Measurements from ENCODE around the gene SLCO2A1. TPM values are rescaled to one million over a fixed set of nuclear protein-coding genes. Genes with fewer than 3 reads are reported as not detected.

SLCO2A1 gene
- polyA plus RNA-seq, 1 donor from 2014 or later = not detected

DNA sequence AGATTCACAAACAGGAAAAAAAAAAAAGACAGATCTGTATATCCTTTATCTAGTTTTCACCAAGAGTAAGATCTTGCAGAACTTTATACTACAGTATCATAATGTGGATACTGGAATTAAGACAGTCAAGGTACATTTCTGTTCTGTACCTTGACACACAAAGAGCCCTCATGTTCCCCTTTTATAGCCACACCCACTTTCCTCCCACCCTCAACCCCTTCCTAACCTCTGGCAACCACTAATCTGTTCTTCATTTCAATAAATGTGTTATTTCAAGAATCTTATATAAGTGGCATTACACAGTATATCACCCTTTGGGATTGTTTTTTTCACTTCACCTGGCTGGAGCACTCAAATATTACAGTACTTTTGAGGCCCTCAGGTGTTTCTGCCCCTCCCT lies 130.4 kb downstream of the SLCO2A1 start:
- H3K27ac Mint-ChIP-seq = no peak overlapping the region

DNA sequence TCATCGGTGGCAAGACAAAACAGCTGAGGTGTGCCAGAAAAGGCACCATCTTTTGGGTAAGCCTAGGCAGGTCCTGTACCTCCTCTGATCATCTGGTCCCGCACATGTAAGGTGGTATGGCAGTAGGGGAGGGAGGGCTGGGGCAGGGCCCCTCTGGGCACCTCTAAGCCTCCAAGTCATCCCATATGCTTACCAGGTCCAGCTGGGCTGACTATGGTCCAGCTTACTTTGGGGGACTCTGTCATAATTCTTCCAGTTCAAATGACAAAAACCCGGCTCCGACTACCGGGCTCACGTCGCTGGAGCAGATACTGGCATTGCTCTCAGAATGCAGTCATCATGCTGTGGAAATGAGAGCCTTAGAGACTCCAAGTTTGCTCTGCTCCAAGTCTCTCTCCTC lies 132.2 kb downstream of the SLCO2A1 start:
- H3K27me3 Mint-ChIP-seq = peaks cover 20% of the 10 kb centered on the region
- no peak overlapping the region for H3K27ac Mint-ChIP-seq
- peak overlapping the region in 2 of 4 donors; percentile 41 to 72 for H3K4me3 Mint-ChIP-seq
- H3K36me3 Mint-ChIP-seq = no peaks in the 10 kb centered on the region
- peaks cover 3 to 6% (median 5%) of the 10 kb centered on the region in 3 donors for H3K4me1 Mint-ChIP-seq
- peaks cover 0 to 4% (median under 1%) of the 10 kb centered on the region in 3 donors for H3K9me3 Mint-ChIP-seq

More for the DNA sequence above, 130.4 kb downstream of the SLCO2A1 start:
- Mint-ChIP-seq H3K36me3 (no peaks in the 10 kb centered on the region), H3K4me1 (peaks cover 3 to 5% (median 3%) of the 10 kb centered on the region in 3 donors), H3K27me3 (peaks cover 7% of the 10 kb centered on the region), H3K4me3 (no peak overlapping the region), H3K9me3 (peaks cover 4 to 9% (median 8%) of the 10 kb centered on the region in 3 donors)

DNA sequence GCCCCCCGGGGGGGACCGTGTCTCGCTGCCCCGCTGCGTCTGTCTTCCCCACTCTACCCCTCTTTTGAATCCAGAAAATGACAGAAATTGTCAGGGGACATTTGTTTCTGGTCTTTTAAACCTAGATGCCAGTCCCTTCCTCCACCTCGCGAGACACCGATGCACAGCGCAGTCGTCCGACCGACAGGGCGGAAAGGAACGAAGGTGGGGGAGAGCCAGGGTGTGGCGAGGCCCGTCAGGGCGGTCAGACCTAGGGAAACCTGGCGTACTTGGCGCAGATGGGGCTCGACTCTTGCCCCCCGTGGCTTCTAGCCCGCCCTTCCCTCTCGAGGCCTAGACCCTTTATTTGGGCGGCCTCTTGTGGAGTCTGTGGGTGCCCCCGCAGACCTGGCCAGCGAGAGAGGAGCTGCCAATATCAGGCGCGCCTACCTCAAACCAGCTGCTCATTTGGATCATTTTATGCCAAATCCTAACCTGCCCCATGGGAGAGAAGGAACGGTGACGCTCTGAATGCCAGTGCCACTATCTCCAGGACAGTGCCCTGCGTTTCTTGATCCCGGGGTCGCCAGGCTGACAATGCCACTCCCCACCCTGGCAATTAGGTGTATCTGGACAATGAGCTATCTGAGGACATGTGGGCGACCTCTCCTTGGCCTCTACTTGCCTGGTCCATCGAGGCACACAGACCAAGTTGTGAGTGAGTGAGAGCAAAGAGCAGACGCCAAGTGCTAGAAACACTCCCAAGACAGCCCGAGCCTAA lies 133.5 kb downstream of the SLCO2A1 start:
- Mint-ChIP-seq H3K9me3 (peaks cover 0 to 4% (median 0%) of the 10 kb centered on the region in 3 donors), H3K4me3 (peak overlapping the region in 3 of 4 donors; percentile 12 to 82 (median 41)), H3K36me3 (no peaks in the 10 kb centered on the region), H3K27ac (no peak overlapping the region), H3K27me3 (peaks cover 25% of the 10 kb centered on the region), H3K4me1 (peaks cover 3 to 6% (median 5%) of the 10 kb centered on the region in 3 donors)

DNA sequence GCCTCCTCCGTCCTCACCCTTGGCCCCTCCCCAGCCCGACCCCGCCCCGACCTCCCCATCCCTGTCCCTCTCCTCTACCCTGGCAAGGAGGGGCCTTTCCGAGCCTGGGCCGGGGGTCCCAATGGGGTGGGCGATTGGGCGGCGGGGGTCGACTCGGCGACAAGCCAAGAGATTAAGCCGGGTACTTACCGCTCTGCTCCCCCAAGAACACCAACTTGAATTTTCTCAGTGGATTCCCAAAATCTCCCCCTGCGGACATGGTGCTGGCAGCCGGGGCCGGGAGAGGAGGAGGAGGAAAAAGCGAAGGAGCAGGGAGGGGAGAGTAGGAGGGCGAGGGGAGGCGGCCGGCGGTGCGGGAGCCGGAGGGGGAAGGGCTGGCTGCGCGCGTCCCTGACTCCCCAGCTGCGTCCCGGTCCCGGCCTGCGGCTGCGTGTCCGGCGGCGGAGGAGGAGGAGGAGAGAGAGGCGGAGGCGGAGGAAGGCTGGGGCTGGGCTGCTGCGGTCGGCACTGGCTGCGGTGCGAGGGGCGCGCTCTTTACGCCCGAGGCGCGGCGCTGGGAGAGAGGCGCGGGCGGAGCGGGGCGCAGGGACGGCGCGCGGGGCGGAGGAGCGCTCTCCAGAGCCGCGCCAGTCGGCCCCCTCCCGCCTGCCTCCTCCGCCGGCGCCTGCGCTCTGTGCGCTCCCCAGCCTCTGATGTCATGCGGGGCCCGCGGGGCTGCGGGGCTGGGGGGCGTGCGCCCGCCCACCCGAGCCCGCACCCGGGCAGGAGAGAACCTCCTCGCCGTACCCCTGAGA lies 134.3 kb downstream of the SLCO2A1 start, which contains the start of gene RAB6B:
RAB6B (minus strand) TSS at position 675 of the 794 bp plus-strand sequence; CDS start at position 259, 416 bp downstream.
- peaks cover 3 to 6% (median 5%) of the 10 kb centered on the region in 3 donors for H3K4me1 Mint-ChIP-seq
- H3K9me3 Mint-ChIP-seq = peaks cover 0 to 4% (median 0%) of the 10 kb centered on the region in 3 donors
- H3K36me3 Mint-ChIP-seq = no peaks in the 10 kb centered on the region
- H3K27ac Mint-ChIP-seq = no peak within 1 kb of the TSS
- peaks cover 29% of the 10 kb centered on the region for H3K27me3 Mint-ChIP-seq
- peak within 1 kb of the TSS in 3 of 4 donors; percentile 41 to 82 (median 74) for H3K4me3 Mint-ChIP-seq

DNA sequence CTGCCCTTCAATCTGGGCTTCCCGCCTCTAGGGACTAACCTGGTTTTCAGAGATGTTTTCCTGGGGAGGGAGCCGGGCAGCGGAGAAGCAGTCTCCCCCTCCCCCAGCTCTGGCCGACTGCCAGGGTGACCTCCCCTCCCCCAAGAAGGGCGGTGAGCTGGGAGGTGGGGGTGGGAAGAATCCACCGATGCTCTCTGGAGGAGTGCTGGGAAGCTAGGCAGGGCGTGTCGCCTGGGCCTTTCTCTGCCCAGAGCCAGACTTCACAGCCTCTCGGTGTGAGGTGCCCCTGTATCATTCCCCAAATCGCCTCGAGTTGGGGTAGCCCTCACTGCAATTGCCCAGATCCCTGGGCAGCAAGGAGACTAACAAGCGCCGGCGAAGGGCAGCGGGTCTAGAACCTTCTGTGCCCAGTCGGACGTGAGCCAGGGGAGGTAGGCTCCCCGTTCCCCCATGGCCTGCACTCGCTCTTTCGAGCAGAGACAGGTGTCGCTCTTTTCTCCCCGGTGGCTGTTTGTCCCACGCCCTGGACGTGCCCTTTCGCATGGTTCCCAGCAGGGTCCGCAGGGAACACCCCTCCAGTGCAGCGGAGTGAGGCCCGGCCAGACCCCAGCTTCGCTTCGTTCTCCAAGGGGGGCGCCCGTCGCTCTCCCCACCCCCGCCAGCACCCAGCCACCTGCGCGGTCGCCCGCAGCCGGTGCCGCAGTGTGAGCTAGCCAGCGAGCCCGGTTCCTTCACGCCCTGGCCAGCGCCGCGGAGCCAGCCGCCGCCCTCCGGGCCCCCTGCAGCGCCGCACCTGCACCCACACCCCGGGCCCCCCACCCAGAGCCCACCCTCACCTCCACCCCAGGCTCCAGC lies 135.1 kb downstream of the SLCO2A1 start:
- Mint-ChIP-seq H3K27ac (no peak overlapping the region), H3K36me3 (peaks cover 2% of the 10 kb centered on the region), H3K9me3 (peaks cover 0 to 4% (median 0%) of the 10 kb centered on the region in 3 donors), H3K4me1 (peaks cover 3 to 6% (median 5%) of the 10 kb centered on the region in 3 donors), H3K4me3 (no peak overlapping the region), H3K27me3 (peaks cover 29% of the 10 kb centered on the region)

DNA sequence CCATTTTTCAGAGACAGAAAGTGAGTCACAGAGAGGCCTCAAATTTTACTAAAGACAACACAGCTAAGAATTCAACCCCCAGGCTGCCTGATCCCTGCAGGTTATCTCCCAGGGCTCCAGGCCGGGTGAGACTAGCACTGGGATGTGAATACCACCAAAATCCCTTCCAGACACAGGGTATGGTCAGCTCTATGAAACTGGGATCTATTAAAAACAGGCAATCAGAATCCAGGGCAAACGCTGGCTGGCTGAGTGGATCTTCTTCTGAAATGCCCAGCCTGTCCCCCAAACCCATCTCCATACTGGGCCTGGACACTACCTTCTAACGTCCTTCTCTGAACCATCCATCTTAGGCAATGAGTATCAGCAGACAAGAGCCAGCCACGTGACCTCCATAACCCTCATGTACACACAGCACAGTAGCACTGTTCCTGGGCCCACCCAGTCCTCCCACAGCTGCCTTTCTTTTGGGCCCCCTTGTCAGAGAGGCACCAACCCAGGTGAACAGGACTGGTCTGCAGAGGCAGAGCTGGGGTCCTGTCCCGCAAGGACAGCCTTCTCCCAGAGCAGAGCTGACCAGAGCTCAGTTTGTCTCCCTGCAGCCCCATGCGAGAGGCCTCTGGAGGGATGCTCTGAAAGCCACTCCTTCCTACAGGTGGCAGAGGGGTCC lies 135.9 kb downstream of the SLCO2A1 start:
- Mint-ChIP-seq H3K27ac (no peak overlapping the region), H3K4me1 (peaks cover 3 to 6% (median 5%) of the 10 kb centered on the region in 3 donors), H3K27me3 (peaks cover 29% of the 10 kb centered on the region), H3K9me3 (peaks cover 0 to 4% (median 0%) of the 10 kb centered on the region in 3 donors), H3K4me3 (peak overlapping the region in 2 of 4 donors; percentile 17 to 60), H3K36me3 (peaks cover 2% of the 10 kb centered on the region)

DNA sequence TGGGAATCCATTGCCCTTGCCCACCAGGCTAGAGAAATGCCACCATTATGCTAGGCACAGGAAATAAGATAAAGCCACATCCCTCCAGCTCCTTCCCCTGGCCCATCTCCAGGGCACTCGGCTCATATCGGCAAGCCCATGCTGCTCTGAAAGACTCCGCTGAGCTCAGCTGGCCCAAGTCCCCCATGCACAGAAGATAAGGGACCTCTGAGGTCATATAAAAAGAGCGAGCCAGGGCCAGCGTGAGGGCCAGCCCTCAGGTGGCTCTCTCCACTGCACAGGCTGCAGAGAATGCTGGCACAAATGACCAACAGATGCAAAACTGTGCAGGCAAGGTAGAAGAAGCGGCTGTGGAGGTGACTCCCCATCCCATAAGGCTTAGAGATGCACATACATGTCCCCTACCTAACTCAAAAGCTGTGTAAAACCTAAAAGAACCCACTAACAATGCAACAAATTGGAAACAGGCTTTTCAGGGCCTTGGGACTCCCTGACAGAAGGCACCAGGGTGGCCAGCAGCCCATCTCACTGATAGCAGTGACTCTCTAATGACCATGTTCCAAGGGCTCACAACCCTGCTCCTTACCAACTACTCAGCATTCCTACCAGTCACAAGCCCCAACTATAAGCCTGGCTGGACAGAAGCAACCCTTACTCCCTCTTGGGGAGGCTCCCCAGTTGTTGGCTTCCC lies 137.0 kb downstream of the SLCO2A1 start:
- peaks cover 0 to 4% (median 0%) of the 10 kb centered on the region in 3 donors for H3K9me3 Mint-ChIP-seq
- peaks cover 3 to 6% (median 5%) of the 10 kb centered on the region in 3 donors for H3K4me1 Mint-ChIP-seq
- peaks cover 29% of the 10 kb centered on the region for H3K27me3 Mint-ChIP-seq
- H3K36me3 Mint-ChIP-seq = peaks cover 2% of the 10 kb centered on the region
- peak overlapping the region in 1 of 4 donors; percentile 12 for H3K4me3 Mint-ChIP-seq
- no peak overlapping the region for H3K27ac Mint-ChIP-seq

DNA sequence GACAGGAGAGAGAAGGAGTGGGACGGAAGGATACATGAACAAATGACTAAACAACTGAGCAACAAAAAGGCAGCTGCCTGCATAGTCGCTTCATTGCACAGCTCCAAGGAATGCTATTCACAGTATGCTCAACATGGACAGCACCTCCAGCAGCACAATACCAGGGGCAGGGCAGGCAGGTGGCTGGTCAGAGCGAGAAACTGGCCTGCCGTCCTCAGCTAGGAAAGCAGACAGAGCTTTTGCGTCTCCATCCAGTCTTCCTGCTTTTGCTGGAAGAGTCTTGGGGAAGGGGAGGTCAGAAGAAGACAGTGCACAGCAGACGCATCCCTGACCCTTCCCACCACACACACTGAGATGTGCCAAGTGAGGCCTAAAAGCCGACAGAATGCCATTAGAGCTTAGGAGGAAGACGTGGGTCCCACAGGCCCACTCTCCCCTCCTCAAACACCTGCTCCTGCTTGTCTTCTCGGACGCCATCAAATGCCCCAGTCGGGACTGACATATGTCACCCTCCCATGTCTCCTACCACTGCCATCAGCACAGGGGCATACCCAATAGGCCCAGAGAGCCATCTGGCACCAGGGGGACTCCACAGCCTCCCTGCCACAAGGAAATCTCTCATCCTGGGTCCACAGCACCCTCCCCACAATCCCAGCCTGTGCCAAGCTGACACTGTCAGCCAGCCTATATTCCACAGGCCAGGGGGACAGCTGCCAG lies 137.9 kb downstream of the SLCO2A1 start:
- Mint-ChIP-seq H3K36me3 (peaks cover 2% of the 10 kb centered on the region), H3K9me3 (peaks cover 0 to 3% (median 0%) of the 10 kb centered on the region in 3 donors), H3K4me1 (peaks cover 2 to 5% (median 3%) of the 10 kb centered on the region in 3 donors), H3K27ac (no peak overlapping the region), H3K4me3 (no peak overlapping the region), H3K27me3 (peaks cover 29% of the 10 kb centered on the region)

DNA sequence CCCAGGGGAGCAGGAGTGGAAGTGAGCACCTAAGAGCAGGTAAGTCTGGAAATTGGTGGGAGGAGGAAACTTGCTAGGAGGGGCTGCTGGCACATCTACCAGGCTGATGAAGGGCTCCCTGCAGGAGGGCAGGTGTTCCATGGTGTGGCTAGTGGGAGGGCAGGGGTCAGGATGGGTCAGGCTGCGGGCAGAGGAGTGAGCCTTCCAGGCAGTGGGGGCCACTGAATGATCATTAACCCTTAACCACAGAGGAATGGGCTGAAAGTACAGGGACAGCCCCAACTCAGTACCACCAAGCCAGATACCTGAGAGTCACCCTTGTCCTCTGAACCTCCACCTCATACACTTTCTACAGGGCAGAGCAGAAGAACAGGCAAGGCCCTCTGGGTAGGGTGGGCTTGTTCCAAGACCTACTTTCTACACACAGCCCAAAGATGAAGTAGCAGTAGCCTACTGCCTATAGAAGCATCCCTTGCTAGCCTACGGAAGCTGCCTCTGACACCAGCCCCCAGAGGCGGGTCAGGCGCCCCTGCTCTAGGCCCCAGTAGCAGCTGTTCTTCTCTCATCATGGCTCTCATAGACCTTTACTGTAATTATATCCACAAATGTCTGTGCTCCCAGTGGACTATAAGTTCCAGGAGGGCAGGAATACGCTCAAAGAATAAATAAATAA lies 138.6 kb downstream of the SLCO2A1 start:
- peaks cover 25% of the 10 kb centered on the region for H3K27me3 Mint-ChIP-seq
- peaks cover 2% of the 10 kb centered on the region for H3K36me3 Mint-ChIP-seq
- no peak overlapping the region for H3K27ac Mint-ChIP-seq
- H3K4me1 Mint-ChIP-seq = peaks cover 0 to 3% (median 3%) of the 10 kb centered on the region in 3 donors
- H3K9me3 Mint-ChIP-seq = peaks cover 0 to 2% (median 0%) of the 10 kb centered on the region in 3 donors
- no peak overlapping the region for H3K4me3 Mint-ChIP-seq

DNA sequence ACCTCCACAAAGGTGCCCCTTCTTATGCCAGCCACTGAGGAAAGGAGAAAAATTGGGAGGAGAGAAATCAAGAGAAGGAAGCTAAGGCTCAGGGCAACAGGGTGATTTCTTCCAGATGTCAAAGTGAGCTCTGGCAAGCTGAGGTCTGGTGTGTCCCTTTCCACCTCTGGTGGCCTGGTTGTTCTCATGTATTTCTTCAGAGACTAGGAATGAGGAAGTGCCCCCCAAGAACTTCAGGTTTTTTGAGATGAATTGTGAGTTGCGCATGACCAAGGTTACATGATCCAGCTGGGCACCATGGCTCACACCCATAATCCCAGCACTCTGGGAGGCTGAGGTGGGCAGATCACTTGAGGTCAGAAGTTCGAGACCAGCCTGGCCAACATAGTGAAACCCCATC lies 139.7 kb downstream of the SLCO2A1 start:
- Mint-ChIP-seq H3K36me3 (peaks cover 2% of the 10 kb centered on the region), H3K4me3 (no peak overlapping the region), H3K9me3 (peaks cover 0 to 2% (median 0%) of the 10 kb centered on the region in 3 donors), H3K27me3 (peaks cover 22% of the 10 kb centered on the region), H3K4me1 (peaks cover 0 to 3% (median 0%) of the 10 kb centered on the region in 3 donors), H3K27ac (no peak overlapping the region)

DNA sequence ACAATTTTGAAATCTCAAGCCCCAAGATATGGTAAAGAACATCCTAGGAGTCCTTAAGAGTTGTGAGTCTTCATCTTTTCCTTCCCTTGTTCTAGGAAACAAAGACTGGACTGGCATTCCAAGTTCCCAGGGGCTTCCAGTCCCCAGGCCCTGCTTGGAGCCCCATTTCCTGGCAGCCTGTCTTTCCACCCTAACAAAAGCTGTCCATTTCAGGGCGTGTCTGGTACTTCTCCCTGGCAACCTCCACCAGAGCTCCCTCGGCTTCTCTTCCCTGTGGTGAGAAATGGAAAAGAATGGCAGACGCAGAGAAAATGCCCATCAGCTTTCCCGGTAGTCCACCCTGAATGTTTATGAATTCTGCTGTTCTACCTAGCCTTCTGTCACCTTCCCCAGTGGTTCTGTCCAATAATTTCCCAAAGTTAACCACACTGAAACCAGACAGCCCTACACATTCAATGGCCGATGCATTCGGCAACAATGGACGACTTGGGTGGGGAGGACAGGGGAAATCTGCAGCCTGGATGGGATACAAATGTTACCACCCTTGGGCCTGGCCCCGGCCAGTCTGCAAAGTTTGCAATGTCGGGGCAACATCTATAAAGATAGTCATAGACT lies 140.9 kb downstream of the SLCO2A1 start:
- peaks cover 2% of the 10 kb centered on the region for H3K36me3 Mint-ChIP-seq
- peaks cover 22% of the 10 kb centered on the region for H3K27me3 Mint-ChIP-seq
- peaks cover 0 to 2% (median 0%) of the 10 kb centered on the region in 3 donors for H3K9me3 Mint-ChIP-seq

More for the DNA sequence above, 140.9 kb downstream of the SLCO2A1 start:
- Mint-ChIP-seq H3K4me3 (no peak overlapping the region), H3K27ac (no peak overlapping the region), H3K4me1 (peaks cover 0 to 3% (median 0%) of the 10 kb centered on the region in 3 donors)
